BJ (cell line): Measurements from ENCODE around the gene GAGE12F. TPM values are rescaled to one million over a fixed set of nuclear protein-coding genes. Genes with fewer than 3 reads are reported as not detected.
"Not testable (repeated sequence)": the region's sequence is repeated elsewhere in the genome, so short reads cannot be mapped to it uniquely, and the experiment has no call there.

Experiments
- CTCF ChIA-PET: fragments of 350-600 bp; formaldehyde crosslinking; extraction: SDS; loops from one replicate; lab custom pipeline; 2021; ENCODE audit warnings: antibody characterized with exemption, inconsistent platforms; lab: Yijun Ruan, JAX
- POLR2A ChIA-PET: fragments of 300-600 bp; sonication (Branson Sonifier 250); formaldehyde crosslinking; extraction: SDS; loops from one replicate; lab custom pipeline; 2021; ENCODE audit warnings: antibody characterized with exemption; lab: Charles Lee
- DNase-seq: peaks from one replicate; pipeline ENCODE4 v3.0.0-alpha.2; 2011; ENCODE audit warnings: low read depth
- H3K27me3 ChIP-seq: 2 replicates; pipeline ENCODE4 v1.6.0; 2011; ENCODE audit warnings: low read length; ENCODE audit not compliant: control insufficient read depth, insufficient read depth
- H3K36me3 ChIP-seq: 2 replicates; pipeline ENCODE4 v1.5.1; 2011; ENCODE audit warnings: low read length; ENCODE audit not compliant: control insufficient read depth, insufficient read depth
- H3K4me3 ChIP-seq: 2 replicates; pipeline ENCODE4 v1.5.1; 2011; ENCODE audit warnings: low read depth, mild to moderate bottlenecking, control low read depth, low read length
- polyA minus RNA-seq: library from RNA; depleted of rRNA, polyadenylated mRNA; stranded (reverse); fragments of >200 nt; gene quantifications from 2 replicates; pipeline ENCODE4 v1.2.3, GENCODE V29; 2011; rRNA and poly(A)+ RNA removed
- polyA plus RNA-seq: library from polyadenylated mRNA; depleted of rRNA; stranded (reverse); fragments of >200 nt; gene quantifications from 2 replicates; pipeline ENCODE4 v1.2.3, GENCODE V29; 2011; rRNA removed

Gene GAGE12F
- polyA plus RNA-seq (not detected in 2 replicates), polyA minus RNA-seq (not detected in 2 replicates)

DNA sequence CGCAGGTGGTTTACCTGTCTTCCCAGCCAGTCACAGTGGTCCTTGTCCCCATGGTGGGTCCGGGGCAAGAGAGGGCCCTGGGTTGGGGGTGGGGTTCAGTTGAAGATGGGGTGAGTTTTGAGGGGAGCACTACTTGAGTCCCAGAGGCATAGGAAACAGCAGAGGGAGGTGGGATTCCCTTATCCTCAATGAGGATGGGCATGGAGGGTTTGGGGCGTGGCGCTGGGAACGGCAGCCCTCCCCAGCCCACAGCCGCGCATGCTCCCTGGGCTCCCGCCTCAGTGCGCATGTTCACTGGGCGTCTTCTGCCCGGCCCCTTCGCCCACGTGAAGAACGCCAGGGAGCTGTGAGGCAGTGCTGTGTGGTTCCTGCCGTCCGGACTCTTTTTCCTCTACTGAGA lies at the start of gene GAGE12F:
Gene GAGE12F (plus strand): TSS at position 301 of the 400 bp plus-strand sequence. CDS start 1,155 bp downstream, outside the sequence.
- H3K4me3 ChIP-seq, DNase-seq, H3K27me3 ChIP-seq, CTCF ChIA-PET, H3K36me3 ChIP-seq, POLR2A ChIA-PET: not testable (repeated sequence)

GRCh38 chrX:49531877-49532276 lies 28.8 kb upstream of the GAGE12F start, which contains the start of gene GAGE12C:
Gene GAGE12C (plus strand): TSS chrX:49532177. CDS start chrX:49533332, 1,155 bp downstream.
- CTCF ChIA-PET, H3K4me3 ChIP-seq, H3K27me3 ChIP-seq, H3K36me3 ChIP-seq, DNase-seq, POLR2A ChIA-PET: not testable (repeated sequence)

DNA sequence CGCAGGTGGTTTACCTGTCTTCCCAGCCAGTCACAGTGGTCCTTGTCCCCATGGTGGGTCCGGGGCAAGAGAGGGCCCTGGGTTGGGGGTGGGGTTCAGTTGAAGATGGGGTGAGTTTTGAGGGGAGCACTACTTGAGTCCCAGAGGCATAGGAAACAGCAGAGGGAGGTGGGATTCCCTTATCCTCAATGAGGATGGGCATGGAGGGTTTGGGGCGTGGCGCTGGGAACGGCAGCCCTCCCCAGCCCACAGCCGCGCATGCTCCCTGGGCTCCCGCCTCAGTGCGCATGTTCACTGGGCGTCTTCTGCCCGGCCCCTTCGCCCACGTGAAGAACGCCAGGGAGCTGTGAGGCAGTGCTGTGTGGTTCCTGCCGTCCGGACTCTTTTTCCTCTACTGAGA lies 19.2 kb upstream of the GAGE12F start, which contains the start of gene GAGE12D:
Gene GAGE12D (plus strand): TSS at position 301 of the 400 bp plus-strand sequence. CDS start 1,155 bp downstream, outside the sequence.
- H3K27me3 ChIP-seq, POLR2A ChIA-PET, DNase-seq, H3K36me3 ChIP-seq, H3K4me3 ChIP-seq, CTCF ChIA-PET: not testable (repeated sequence)

GRCh38 chrX:49550989-49551388 lies 9.7 kb upstream of the GAGE12F start, which contains the start of gene GAGE12E:
Gene GAGE12E (plus strand): TSS chrX:49551289. CDS start chrX:49552444, 1,155 bp downstream.
- DNase-seq, H3K27me3 ChIP-seq, CTCF ChIA-PET, H3K4me3 ChIP-seq, H3K36me3 ChIP-seq, POLR2A ChIA-PET: not testable (repeated sequence)

DNA sequence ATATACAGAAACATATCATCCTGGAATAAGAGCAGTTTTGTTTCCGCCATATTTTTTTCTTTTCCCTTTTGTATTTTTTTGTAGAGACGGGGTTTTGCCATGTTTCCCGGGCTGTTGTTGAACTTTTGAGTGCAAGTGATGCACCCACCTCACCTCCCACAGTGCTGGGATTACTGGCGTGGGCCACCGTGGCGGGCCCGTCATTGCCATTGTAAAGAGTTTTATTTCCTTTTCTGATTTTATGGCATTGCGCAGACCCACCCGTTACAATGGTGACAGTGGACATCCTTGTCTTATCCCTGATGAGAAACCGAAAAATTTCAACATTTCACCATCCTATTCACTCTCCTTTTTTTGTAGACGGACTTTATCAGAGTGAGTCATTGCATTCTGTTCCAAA lies 8.1 kb downstream of the GAGE12F start:
- H3K36me3 ChIP-seq, H3K27me3 ChIP-seq, POLR2A ChIA-PET, CTCF ChIA-PET, DNase-seq, H3K4me3 ChIP-seq: not testable (repeated sequence)

- H3K4me3 ChIP-seq, H3K27me3 ChIP-seq, DNase-seq, CTCF ChIA-PET, H3K36me3 ChIP-seq, POLR2A ChIA-PET: not testable (repeated sequence)
Measured at GRCh38 chrX:49569152-49569551, 8.5 kb downstream of the GAGE12F start.

DNA sequence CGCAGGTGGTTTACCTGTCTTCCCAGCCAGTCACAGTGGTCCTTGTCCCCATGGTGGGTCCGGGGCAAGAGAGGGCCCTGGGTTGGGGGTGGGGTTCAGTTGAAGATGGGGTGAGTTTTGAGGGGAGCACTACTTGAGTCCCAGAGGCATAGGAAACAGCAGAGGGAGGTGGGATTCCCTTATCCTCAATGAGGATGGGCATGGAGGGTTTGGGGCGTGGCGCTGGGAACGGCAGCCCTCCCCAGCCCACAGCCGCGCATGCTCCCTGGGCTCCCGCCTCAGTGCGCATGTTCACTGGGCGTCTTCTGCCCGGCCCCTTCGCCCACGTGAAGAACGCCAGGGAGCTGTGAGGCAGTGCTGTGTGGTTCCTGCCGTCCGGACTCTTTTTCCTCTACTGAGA lies 9.5 kb downstream of the GAGE12F start, which contains the start of gene GAGE12G:
Gene GAGE12G (plus strand): TSS at position 301 of the 400 bp plus-strand sequence. CDS start 1,155 bp downstream, outside the sequence.
- H3K36me3 ChIP-seq, DNase-seq, H3K4me3 ChIP-seq, H3K27me3 ChIP-seq, POLR2A ChIA-PET, CTCF ChIA-PET: not testable (repeated sequence)

DNA sequence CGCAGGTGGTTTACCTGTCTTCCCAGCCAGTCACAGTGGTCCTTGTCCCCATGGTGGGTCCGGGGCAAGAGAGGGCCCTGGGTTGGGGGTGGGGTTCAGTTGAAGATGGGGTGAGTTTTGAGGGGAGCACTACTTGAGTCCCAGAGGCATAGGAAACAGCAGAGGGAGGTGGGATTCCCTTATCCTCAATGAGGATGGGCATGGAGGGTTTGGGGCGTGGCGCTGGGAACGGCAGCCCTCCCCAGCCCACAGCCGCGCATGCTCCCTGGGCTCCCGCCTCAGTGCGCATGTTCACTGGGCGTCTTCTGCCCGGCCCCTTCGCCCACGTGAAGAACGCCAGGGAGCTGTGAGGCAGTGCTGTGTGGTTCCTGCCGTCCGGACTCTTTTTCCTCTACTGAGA lies 19.0 kb downstream of the GAGE12F start, which contains the start of gene GAGE12H:
Gene GAGE12H (plus strand): TSS at position 301 of the 400 bp plus-strand sequence. CDS start 1,155 bp downstream, outside the sequence.
- H3K4me3 ChIP-seq, CTCF ChIA-PET: not testable (repeated sequence)

DNA sequence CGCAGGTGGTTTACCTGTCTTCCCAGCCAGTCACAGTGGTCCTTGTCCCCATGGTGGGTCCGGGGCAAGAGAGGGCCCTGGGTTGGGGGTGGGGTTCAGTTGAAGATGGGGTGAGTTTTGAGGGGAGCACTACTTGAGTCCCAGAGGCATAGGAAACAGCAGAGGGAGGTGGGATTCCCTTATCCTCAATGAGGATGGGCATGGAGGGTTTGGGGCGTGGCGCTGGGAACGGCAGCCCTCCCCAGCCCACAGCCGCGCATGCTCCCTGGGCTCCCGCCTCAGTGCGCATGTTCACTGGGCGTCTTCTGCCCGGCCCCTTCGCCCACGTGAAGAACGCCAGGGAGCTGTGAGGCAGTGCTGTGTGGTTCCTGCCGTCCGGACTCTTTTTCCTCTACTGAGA lies 28.6 kb downstream of the GAGE12F start, which contains the start of gene GAGE2A:
Gene GAGE2A (plus strand): TSS at position 301 of the 400 bp plus-strand sequence. CDS start 1,155 bp downstream, outside the sequence.
- DNase-seq, POLR2A ChIA-PET, CTCF ChIA-PET, H3K4me3 ChIP-seq, H3K27me3 ChIP-seq, H3K36me3 ChIP-seq: not testable (repeated sequence)

More for the DNA sequence above, 19.0 kb downstream of the GAGE12F start, which contains the start of gene GAGE12H:
- DNase-seq, POLR2A ChIA-PET, H3K36me3 ChIP-seq, H3K27me3 ChIP-seq: not testable (repeated sequence)

- H3K36me3 ChIP-seq, CTCF ChIA-PET, H3K27me3 ChIP-seq, POLR2A ChIA-PET, DNase-seq, H3K4me3 ChIP-seq: not testable (repeated sequence)
Measured at GRCh38 chrX:49589769-49590478, 29.3 kb downstream of the GAGE12F start.

GRCh38 chrX:49590488-49590887 lies 29.8 kb downstream of the GAGE12F start:
- H3K4me3 ChIP-seq, H3K36me3 ChIP-seq, CTCF ChIA-PET, H3K27me3 ChIP-seq, POLR2A ChIA-PET, DNase-seq: not testable (repeated sequence)

DNA sequence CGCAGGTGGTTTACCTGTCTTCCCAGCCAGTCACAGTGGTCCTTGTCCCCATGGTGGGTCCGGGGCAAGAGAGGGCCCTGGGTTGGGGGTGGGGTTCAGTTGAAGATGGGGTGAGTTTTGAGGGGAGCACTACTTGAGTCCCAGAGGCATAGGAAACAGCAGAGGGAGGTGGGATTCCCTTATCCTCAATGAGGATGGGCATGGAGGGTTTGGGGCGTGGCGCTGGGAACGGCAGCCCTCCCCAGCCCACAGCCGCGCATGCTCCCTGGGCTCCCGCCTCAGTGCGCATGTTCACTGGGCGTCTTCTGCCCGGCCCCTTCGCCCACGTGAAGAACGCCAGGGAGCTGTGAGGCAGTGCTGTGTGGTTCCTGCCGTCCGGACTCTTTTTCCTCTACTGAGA lies 38.1 kb downstream of the GAGE12F start, which contains the start of gene GAGE1:
Gene GAGE1 (plus strand): TSS at position 301 of the 400 bp plus-strand sequence. CDS start 1,155 bp downstream, outside the sequence.
- POLR2A ChIA-PET, CTCF ChIA-PET, H3K4me3 ChIP-seq, H3K27me3 ChIP-seq, H3K36me3 ChIP-seq, DNase-seq: not testable (repeated sequence)
